Osteoblast (primary cell): ENCODE results near the gene PNKP. TPM values are rescaled to one million over a fixed set of nuclear protein-coding genes. Genes with fewer than 3 reads are reported as not detected.
A peak's percentile ranks its signal among the peaks of the same experiment; 100 is the strongest.

Experiments
- DNase-seq: peaks from one replicate; pipeline ENCODE4 v3.0.0; 2011; ENCODE audit warnings: low spot score, mixed read lengths; ENCODE audit not compliant: insufficient read length; ENCODE audit errors: missing footprints
- H2AFZ ChIP-seq: 2 replicates; pipeline ENCODE4 v1.6.0; 2011; ENCODE audit warnings: mild to moderate bottlenecking, low read length
- H3K27ac ChIP-seq: 2 replicates; pipeline ENCODE4 v1.5.1; 2011; ENCODE audit warnings: mild to moderate bottlenecking, low read depth, low read length, moderate library complexity
- H3K27me3 ChIP-seq: 2 replicates; pipeline ENCODE4 v1.6.0; 2012; ENCODE audit warnings: mild to moderate bottlenecking, control low read depth, inconsistent platforms, low read length, moderate library complexity; ENCODE audit not compliant: insufficient read depth
- H3K36me3 ChIP-seq: 2 replicates; pipeline ENCODE4 v1.5.1; 2011; ENCODE audit warnings: mild to moderate bottlenecking, low read length, control low read depth, moderate library complexity; ENCODE audit not compliant: insufficient read depth
- H3K4me1 ChIP-seq: 2 replicates; pipeline ENCODE4 v1.5.1; 2011; ENCODE audit warnings: mild to moderate bottlenecking, low read length, control low read depth, moderate library complexity; ENCODE audit not compliant: insufficient read depth
- H3K4me2 ChIP-seq: 2 replicates; pipeline ENCODE4 v1.6.0; 2011; ENCODE audit warnings: mild to moderate bottlenecking, low read length; ENCODE audit not compliant: insufficient read depth
- H3K4me3 ChIP-seq: fragments of 200-600 bp; sonication (generic); 3 replicates; pipeline ENCODE4 v1.5.1; 2012; ENCODE audit warnings: mild to moderate bottlenecking, low read length, inconsistent platforms; ENCODE audit not compliant: insufficient read depth
- H3K79me2 ChIP-seq: 2 replicates; pipeline ENCODE4 v1.6.0; 2012; ENCODE audit warnings: mild to moderate bottlenecking, low read length, control low read depth, inconsistent platforms; ENCODE audit not compliant: insufficient read depth
- H3K9me3 ChIP-seq: 2 replicates; pipeline ENCODE4 v1.5.1; 2011; ENCODE audit warnings: low read depth, low read length, control low read depth
- H4K20me1 ChIP-seq: 2 replicates; pipeline ENCODE4 v1.6.0; 2012; ENCODE audit warnings: mild to moderate bottlenecking, low read length, control low read depth; ENCODE audit not compliant: insufficient read depth
- CTCF ChIP-seq: IDR thresholded peaks from 2 replicates; pipeline ENCODE4 v1.5.1; 2011; ENCODE audit warnings: mild to moderate bottlenecking, low read depth, low read length, moderate library complexity; ENCODE audit errors: extremely low read depth
- total RNA-seq: library from RNA; depleted of rRNA; stranded (reverse); fragments of >200 nt; gene quantifications from 2 replicates; pipeline ENCODE4 v1.2.3, GENCODE V29; 2012

PNKP gene
- total RNA-seq, 1 donor = 43.8 TPM

GRCh38 chr19:49895566-49896297, 28.4 kb upstream of the PNKP start:
- Histone ChIP-seq H3K36me3 (no peaks in the 10 kb centered on the region), H3K27me3 (peaks cover 5% of the 10 kb centered on the region), H3K79me2 (no peaks in the 10 kb centered on the region), H3K27ac (no peak overlapping the region), H2AFZ (no peak overlapping the region), H4K20me1 (no peaks in the 10 kb centered on the region), H3K4me2 (no peak overlapping the region), H3K4me3 (no peak overlapping the region), H3K9me3 (no peaks in the 10 kb centered on the region), H3K4me1 (peaks cover 7% of the 10 kb centered on the region)
- no peak for TF ChIP-seq CTCF
- peak; percentile 78 for DNase-seq

- Histone ChIP-seq H4K20me1 (no peaks in the 10 kb centered on the region), H2AFZ (no peak overlapping the region), H3K27me3 (peaks cover 9% of the 10 kb centered on the region), H3K9me3 (no peaks in the 10 kb centered on the region), H3K27ac (no peak overlapping the region), H3K4me1 (peaks cover 11% of the 10 kb centered on the region), H3K79me2 (no peaks in the 10 kb centered on the region), H3K36me3 (no peaks in the 10 kb centered on the region), H3K4me3 (no peak overlapping the region), H3K4me2 (no peak overlapping the region)
- no peak for TF ChIP-seq CTCF
- no peak for DNase-seq
Measured at GRCh38 chr19:49894879-49895565, 27.6 kb upstream of the PNKP start.

- Histone ChIP-seq H3K27ac (no peak overlapping the region), H4K20me1 (peaks cover 2% of the 10 kb centered on the region), H3K4me1 (peaks cover 12% of the 10 kb centered on the region), H3K4me3 (no peak overlapping the region), H3K27me3 (peaks cover 9% of the 10 kb centered on the region), H3K4me2 (no peak overlapping the region), H2AFZ (no peak overlapping the region), H3K79me2 (no peaks in the 10 kb centered on the region), H3K9me3 (no peaks in the 10 kb centered on the region), H3K36me3 (no peaks in the 10 kb centered on the region)
- peak; percentile 47 for DNase-seq
- TF ChIP-seq CTCF = no peak
Measured at GRCh38 chr19:49894011-49894664, 26.8 kb upstream of the PNKP start.

- Histone ChIP-seq H3K4me3 (no peak overlapping the region), H4K20me1 (peaks cover 3% of the 10 kb centered on the region), H3K4me1 (peaks cover 12% of the 10 kb centered on the region), H3K27ac (no peak overlapping the region), H3K27me3 (peaks cover 9% of the 10 kb centered on the region), H3K79me2 (no peaks in the 10 kb centered on the region), H2AFZ (no peak overlapping the region), H3K36me3 (no peaks in the 10 kb centered on the region), H3K9me3 (no peaks in the 10 kb centered on the region), H3K4me2 (no peak overlapping the region)
- DNase-seq = no peak
- no peak for TF ChIP-seq CTCF
Measured at GRCh38 chr19:49892716-49893115, 25.3 kb upstream of the PNKP start.
